SK-N-SH (cell line): ENCODE results near the gene UBAC2. TPM values are rescaled to one million over a fixed set of nuclear protein-coding genes. Genes with fewer than 3 reads are reported as not detected.

Source experiments
- CTCF ChIA-PET: fragments of 300-600, 350-600 bp; formaldehyde crosslinking; extraction: SDS; loops from one replicate; lab custom pipeline; 2021; lab: Yijun Ruan, JAX
- POLR2A ChIA-PET: fragments of 350-600 bp; sonication (Branson Sonifier 250); formaldehyde crosslinking; extraction: SDS; loops from one replicate; lab custom pipeline; 2020; ENCODE audit warnings: antibody characterized with exemption, inconsistent platforms; lab: Yijun Ruan, JAX
- DNase-seq: peaks from one replicate; pipeline ENCODE4 v3.0.0; 2012
- H2AFZ ChIP-seq: fragments of 200-600 bp; sonication (generic); 2 replicates; pipeline ENCODE4 v1.8.1; 2016; ENCODE audit warnings: antibody characterized with exemption, mild to moderate bottlenecking, low read depth
- H3F3A ChIP-seq: fragments of 200-600 bp; sonication (generic); replicated peaks from 2 replicates; pipeline ENCODE3; 2016; ENCODE audit warnings: antibody characterized with exemption, mild to moderate bottlenecking; ENCODE audit not compliant: insufficient read depth
- H3K27ac ChIP-seq, 2 experiments: fragments of 200-500 bp in 1 of 2; fragments of 200-600 bp in 1 of 2; sonication (Bioruptor generic) in 1 of 2; sonication (generic), shearing (Covaris generic) in 1 of 2; 2 replicates each; pipeline versions ENCODE4 v1.5.1 to v1.6.1; 2014 to 2016; ENCODE audit warnings: low read depth in 2 of 2, inconsistent platforms in 1 of 2, low read length in 1 of 2, mild to moderate bottlenecking in 1 of 2, mixed read lengths in 1 of 2
- H3K27me3 ChIP-seq: fragments of 200-600 bp; sonication (generic), shearing (Covaris generic); 2 replicates; pipeline ENCODE4 v1.6.1; 2016; ENCODE audit warnings: mixed run types; ENCODE audit not compliant: insufficient read depth
- H3K36me3 ChIP-seq, 2 experiments: fragments of 200-500 bp in 1 of 2; fragments of 200-600 bp in 1 of 2; sonication (Bioruptor generic) in 1 of 2; sonication (generic) in 1 of 2; replicated peaks in 1 of 2; 2 replicates each; pipeline versions ENCODE3 to v1.5.1; 2014 to 2016; ENCODE audit warnings: low read length in 1 of 2, mild to moderate bottlenecking in 1 of 2; ENCODE audit not compliant: insufficient read depth in 2 of 2, control insufficient read depth in 1 of 2
- H3K4me1 ChIP-seq, 2 experiments: fragments of 200-500 bp in 1 of 2; fragments of 200-600 bp in 1 of 2; sonication (Bioruptor generic) in 1 of 2; sonication (generic), shearing (Covaris generic) in 1 of 2; 2 replicates each; pipeline versions ENCODE4 v1.5.1 to v1.6.1; 2014 to 2016; ENCODE audit warnings: low read depth in 1 of 2, low read length in 1 of 2, mixed run types in 1 of 2; ENCODE audit not compliant: insufficient read depth in 2 of 2, control insufficient read depth in 1 of 2
- H3K4me2 ChIP-seq: fragments of 200-600 bp; sonication (generic), shearing (Covaris generic); 2 replicates; pipeline ENCODE4 v1.6.1; 2017; ENCODE audit warnings: mixed run types
- H3K4me3 ChIP-seq, 2 experiments: fragments of 200-500 bp in 1 of 2; fragments of 200-600 bp in 1 of 2; sonication (Bioruptor generic) in 1 of 2; sonication (generic), shearing (Covaris generic) in 1 of 2; 2 replicates each; pipeline versions ENCODE4 v1.5.1 to v1.8.1; 2014 to 2016; ENCODE audit warnings: low read depth in 2 of 2, inconsistent platforms in 1 of 2, low read length in 1 of 2, mild to moderate bottlenecking in 1 of 2, mixed read lengths in 1 of 2, moderate library complexity in 1 of 2
- H3K79me2 ChIP-seq: fragments of 200-600 bp; sonication (generic); 2 replicates; pipeline ENCODE4 v1.8.1; 2017; ENCODE audit warnings: mild to moderate bottlenecking; ENCODE audit not compliant: insufficient read depth
- H3K9ac ChIP-seq: fragments of 200-600 bp; sonication (generic); 2 replicates; pipeline ENCODE4 v1.6.1; 2017; ENCODE audit warnings: mixed run types
- H3K9me2 ChIP-seq: fragments of 200-600 bp; sonication (generic); 2 replicates; pipeline ENCODE4 v1.6.1; 2017; ENCODE audit warnings: mixed run types
- H3K9me3 ChIP-seq: fragments of 200-600 bp; sonication (generic); 2 replicates; pipeline ENCODE4 v1.6.1; 2017; ENCODE audit warnings: mixed run types, mild to moderate bottlenecking, moderate library complexity
- H4K20me1 ChIP-seq: fragments of 200-600 bp; sonication (generic); 2 replicates; pipeline ENCODE4 v1.6.1; 2017; ENCODE audit warnings: mild to moderate bottlenecking, mixed run types; ENCODE audit not compliant: insufficient read depth
- ELF1 ChIP-seq: IDR thresholded peaks from 2 replicates; pipeline ENCODE4 v1.4.0; 2012
- EP300 ChIP-seq, 2 experiments: IDR thresholded peaks; 2 replicates each; pipeline versions ENCODE4 v1.4.0 to v1.6.1; 2012; ENCODE audit warnings: borderline replicate concordance in 1 of 2, low read depth in 1 of 2, low read length in 1 of 2
- FOSL2 ChIP-seq: IDR thresholded peaks from 2 replicates; pipeline ENCODE4 v1.4.0; 2012; ENCODE audit warnings: low read depth, mild to moderate bottlenecking, moderate library complexity, borderline replicate concordance
- FOXJ3 ChIP-seq: sonication (generic); formaldehyde crosslinking; IDR thresholded peaks from 2 replicates; pipeline ENCODE4 v1.5.1; 2020; ENCODE audit warnings: mild to moderate bottlenecking, missing genetic modification reagents
- FOXM1 ChIP-seq: IDR thresholded peaks from 2 replicates; pipeline ENCODE4 v1.4.0; 2012; ENCODE audit warnings: low read depth, mild to moderate bottlenecking
- GABPA ChIP-seq: IDR thresholded peaks from 2 replicates; pipeline ENCODE4 v1.4.0; 2012; ENCODE audit warnings: low read depth, mild to moderate bottlenecking
- GATA2 ChIP-seq: sonication (generic); formaldehyde crosslinking; IDR thresholded peaks from 2 replicates; pipeline ENCODE4 v1.5.0; 2020; ENCODE audit warnings: mild to moderate bottlenecking, missing genetic modification reagents
- JUND ChIP-seq: IDR thresholded peaks from 2 replicates; pipeline ENCODE4 v1.4.0; 2012
- MXI1 ChIP-seq: IDR thresholded peaks from 2 replicates; pipeline ENCODE4 v1.6.1; 2012; ENCODE audit warnings: mild to moderate bottlenecking, low read depth, low read length, improper control_type of control experiment
- NFIC ChIP-seq: IDR thresholded peaks from 2 replicates; pipeline ENCODE4 v1.4.0; 2012; ENCODE audit warnings: borderline replicate concordance
- NRF1 ChIP-seq: IDR thresholded peaks from 2 replicates; pipeline ENCODE4 v1.6.1; 2012; ENCODE audit warnings: low read depth, mild to moderate bottlenecking, low read length
- POLR2AphosphoS5 ChIP-seq: IDR thresholded peaks from 2 replicates; pipeline ENCODE4 v1.6.1; 2012; ENCODE audit warnings: low read depth, low read length
- RAD21 ChIP-seq: IDR thresholded peaks from 2 replicates; pipeline ENCODE4 v1.6.1; 2012; ENCODE audit warnings: mild to moderate bottlenecking, low read length
- RCOR1 ChIP-seq: fragments of 150-350 bp; IDR thresholded peaks from 2 replicates; pipeline ENCODE4 v1.6.1; 2017; ENCODE audit warnings: antibody characterized with exemption, low read length
- RXRA ChIP-seq: IDR thresholded peaks from 2 replicates; pipeline ENCODE4 v1.4.0; 2012; ENCODE audit warnings: low read depth, mild to moderate bottlenecking, borderline replicate concordance
- SIN3A ChIP-seq: IDR thresholded peaks from 2 replicates; pipeline ENCODE4 v1.6.1; 2012; ENCODE audit warnings: low read depth, mild to moderate bottlenecking, low read length, moderate library complexity, borderline replicate concordance
- TAF1 ChIP-seq: IDR thresholded peaks from 2 replicates; pipeline ENCODE4 v1.6.1; 2012; ENCODE audit warnings: low read depth, mild to moderate bottlenecking, low read length, moderate library complexity, borderline replicate concordance
- TCF12 ChIP-seq: IDR thresholded peaks from 2 replicates; pipeline ENCODE4 v1.4.0; 2012
- TEAD4 ChIP-seq: IDR thresholded peaks from 2 replicates; pipeline ENCODE4 v1.4.0; 2012; ENCODE audit warnings: mild to moderate bottlenecking, borderline replicate concordance; ENCODE audit not compliant: insufficient read depth
- YY1 ChIP-seq: IDR thresholded peaks from 2 replicates; pipeline ENCODE4 v1.4.0; 2012; ENCODE audit warnings: low read depth, mild to moderate bottlenecking
- WGBS: methylation state at CpG from one replicate; pipeline ENCODE4 v1.1.6; 2017; ENCODE audit warnings: low lambda C conversion rate; 5-methylcytosine and 5-hydroxymethylcytosine counted together
- polyA plus RNA-seq, 3 experiments: library from polyadenylated mRNA; depleted of rRNA; stranded (reverse); fragments of >200 nt; gene quantifications; 2 replicates each; pipeline ENCODE4 v1.2.3, GENCODE V29; 2012
- TF ChIP-seq, protein P1 (sequence below): IDR thresholded peaks from 2 replicates; pipeline ENCODE4; 2012
- TF ChIP-seq, protein P2 (sequence below): IDR thresholded peaks from 2 replicates; pipeline ENCODE4 v1.4.0; 2012; ENCODE audit warnings: low read depth, borderline replicate concordance
- TF ChIP-seq, protein P3 (sequence below): fragments of 150-350 bp; IDR thresholded peaks from 2 replicates; pipeline ENCODE4 v1.6.1; 2017; ENCODE audit warnings: antibody characterized with exemption, low read length, low read depth, borderline replicate concordance
- TF ChIP-seq, protein P4 (sequence below): fragments of 200-600 bp; sonication (generic); IDR thresholded peaks from 2 replicates; pipeline ENCODE4 v1.6.1; 2017; ENCODE audit warnings: antibody characterized with exemption, mild to moderate bottlenecking, moderate library complexity
- TF ChIP-seq, protein P5 (sequence below): IDR thresholded peaks from 2 replicates; pipeline ENCODE4 v1.4.0; 2012; ENCODE audit warnings: low read depth
- TF ChIP-seq, protein P6 (sequence below): fragments of 150-350 bp; IDR thresholded peaks from 2 replicates; pipeline ENCODE4 v1.6.1; 2016; ENCODE audit warnings: mild to moderate bottlenecking, low read depth, low read length

The UBAC2 gene
- polyA plus RNA-seq, 1 of the 3 experiments (the other 2 are of a cell fraction): 79.0 TPM

DNA sequence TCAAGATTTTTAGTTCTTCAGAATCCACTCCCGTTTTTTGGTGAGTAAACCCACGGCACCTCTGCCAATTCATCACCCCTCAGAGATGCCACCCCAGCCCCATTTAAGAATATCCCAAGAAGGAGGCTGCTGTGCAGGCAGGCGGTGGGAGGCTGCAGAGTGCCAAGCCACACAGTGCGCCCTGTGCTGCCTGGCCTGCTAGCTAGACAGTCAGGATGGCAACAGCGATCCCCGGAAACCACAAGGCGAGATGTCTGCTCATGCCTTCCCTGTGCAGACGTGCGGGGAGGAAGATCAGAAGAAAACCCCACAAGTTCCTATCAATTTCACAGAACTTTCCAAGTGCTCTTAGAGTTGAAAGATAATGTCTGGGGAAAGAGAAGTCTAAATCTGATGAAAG lies 171.3 kb downstream of the UBAC2 start:
- 97% methylated on average over 9 of the region's 9 CpGs for WGBS

DNA sequence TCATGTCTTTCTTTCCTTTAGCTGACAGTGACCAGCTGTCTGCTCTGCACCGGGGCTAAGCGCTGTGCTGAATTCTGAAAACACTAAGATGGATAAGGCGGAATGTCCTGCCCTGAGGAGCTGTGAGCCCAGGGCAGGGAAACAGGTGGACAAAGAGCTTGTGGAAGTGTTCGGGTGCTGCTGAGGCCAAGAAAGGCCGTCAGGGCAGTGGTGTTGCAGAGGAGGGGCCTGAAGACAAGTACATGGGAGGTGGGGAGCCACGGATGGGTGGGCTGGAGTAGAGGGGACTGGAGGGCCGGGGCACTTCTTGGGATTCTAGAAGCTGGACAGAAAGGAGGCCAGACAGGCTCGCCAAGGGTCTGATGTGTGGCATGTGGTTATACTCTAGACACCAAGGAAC lies 172.8 kb downstream of the UBAC2 start:
- whole genome bisulfite sequencing: 96% methylated on average over 8 of the region's 8 CpGs
- Histone ChIP-seq H3F3A (no peaks in the 10 kb centered on the region), H4K20me1 (no peaks in the 10 kb centered on the region), H2AFZ (no peak overlapping the region), H3K9me3 (no peaks in the 10 kb centered on the region), H3K27me3 (no peaks in the 10 kb centered on the region), H3K4me1 (no peaks in the 10 kb centered on the region), H3K4me2 (no peak overlapping the region), H3K36me3 (peaks cover 9 to 21% of the 10 kb centered on the region in 2 experiments), H3K9me2 (no peaks in the 10 kb centered on the region), H3K27ac (no peak overlapping the region), H3K79me2 (no peaks in the 10 kb centered on the region), H3K4me3 (no peak overlapping the region), H3K9ac (no peak overlapping the region)
- ChIA-PET CTCF (interaction anchor here (1.0 to 2.0 kb wide), 2 partner anchors 11 to 63 kb away, joined by 3 to 7 read pairs; no protein-coding TSS in a partner anchor), POLR2A (interaction anchor here (1.2 kb wide), 1 partner anchor 32 kb away, joined by 4 read pairs; no protein-coding TSS in a partner anchor)
- no peak for DNase-seq
- TF ChIP-seq, protein P1, sequence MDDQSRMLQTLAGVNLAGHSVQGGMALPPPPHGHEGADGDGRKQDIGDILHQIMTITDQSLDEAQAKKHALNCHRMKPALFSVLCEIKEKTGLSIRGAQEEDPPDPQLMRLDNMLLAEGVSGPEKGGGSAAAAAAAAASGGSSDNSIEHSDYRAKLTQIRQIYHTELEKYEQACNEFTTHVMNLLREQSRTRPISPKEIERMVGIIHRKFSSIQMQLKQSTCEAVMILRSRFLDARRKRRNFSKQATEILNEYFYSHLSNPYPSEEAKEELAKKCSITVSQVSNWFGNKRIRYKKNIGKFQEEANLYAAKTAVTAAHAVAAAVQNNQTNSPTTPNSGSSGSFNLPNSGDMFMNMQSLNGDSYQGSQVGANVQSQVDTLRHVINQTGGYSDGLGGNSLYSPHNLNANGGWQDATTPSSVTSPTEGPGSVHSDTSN: no peak
- no peak for TF ChIP-seq NRF1
- TF ChIP-seq RCOR1: no peak
- no peak for TF ChIP-seq POLR2AphosphoS5
- TF ChIP-seq, protein P2, sequence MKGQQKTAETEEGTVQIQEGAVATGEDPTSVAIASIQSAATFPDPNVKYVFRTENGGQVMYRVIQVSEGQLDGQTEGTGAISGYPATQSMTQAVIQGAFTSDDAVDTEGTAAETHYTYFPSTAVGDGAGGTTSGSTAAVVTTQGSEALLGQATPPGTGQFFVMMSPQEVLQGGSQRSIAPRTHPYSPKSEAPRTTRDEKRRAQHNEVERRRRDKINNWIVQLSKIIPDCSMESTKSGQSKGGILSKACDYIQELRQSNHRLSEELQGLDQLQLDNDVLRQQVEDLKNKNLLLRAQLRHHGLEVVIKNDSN: no peak
- TF ChIP-seq RAD21: no peak
- TF ChIP-seq FOXM1: no peak
- no peak for TF ChIP-seq YY1
- no peak for TF ChIP-seq JUND
- TF ChIP-seq, protein P3, sequence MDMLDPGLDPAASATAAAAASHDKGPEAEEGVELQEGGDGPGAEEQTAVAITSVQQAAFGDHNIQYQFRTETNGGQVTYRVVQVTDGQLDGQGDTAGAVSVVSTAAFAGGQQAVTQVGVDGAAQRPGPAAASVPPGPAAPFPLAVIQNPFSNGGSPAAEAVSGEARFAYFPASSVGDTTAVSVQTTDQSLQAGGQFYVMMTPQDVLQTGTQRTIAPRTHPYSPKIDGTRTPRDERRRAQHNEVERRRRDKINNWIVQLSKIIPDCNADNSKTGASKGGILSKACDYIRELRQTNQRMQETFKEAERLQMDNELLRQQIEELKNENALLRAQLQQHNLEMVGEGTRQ: no peak
- TF ChIP-seq GABPA: no peak
- no peak for TF ChIP-seq TAF1
- no peak for TF ChIP-seq ELF1
- TF ChIP-seq FOSL2: no peak

More for the DNA sequence above, 171.3 kb downstream of the UBAC2 start:
- Histone ChIP-seq H3K4me3 (no peak overlapping the region), H4K20me1 (no peaks in the 10 kb centered on the region), H3K27me3 (no peaks in the 10 kb centered on the region), H3K36me3 (peaks cover 5 to 23% of the 10 kb centered on the region in 2 experiments), H3K9me2 (no peaks in the 10 kb centered on the region), H3F3A (no peaks in the 10 kb centered on the region), H2AFZ (no peak overlapping the region), H3K4me1 (peaks cover 0 to 4% of the 10 kb centered on the region in 2 experiments; a peak in 1 of 4 replicates), H3K4me2 (no peak overlapping the region), H3K9ac (no peak overlapping the region), H3K9me3 (no peaks in the 10 kb centered on the region), H3K79me2 (no peaks in the 10 kb centered on the region), H3K27ac (no peak overlapping the region)
- ChIA-PET POLR2A (no interaction called here), CTCF (interaction anchor here (2.0 kb wide), 1 partner anchor 65 kb away, joined by 7 read pairs; no protein-coding TSS in a partner anchor)
- TF ChIP-seq MXI1 (no peak), TCF12 (no peak), FOXJ3 (no peak), EP300 (IDR thresholded peaks at IDR 0.05; ENCODE audit: borderline replicate concordance in 1 of 2, low read depth in 1 of 2, low read length in 1 of 2) (no peak), RXRA (no peak), SIN3A (no peak), TEAD4 (no peak), TAF1 (no peak), GATA2 (CRISPR knock-in tag) (no peak), ELF1 (no peak), GABPA (no peak), FOXM1 (no peak), POLR2AphosphoS5 (no peak), NFIC (no peak)
- TF ChIP-seq, protein P4, sequence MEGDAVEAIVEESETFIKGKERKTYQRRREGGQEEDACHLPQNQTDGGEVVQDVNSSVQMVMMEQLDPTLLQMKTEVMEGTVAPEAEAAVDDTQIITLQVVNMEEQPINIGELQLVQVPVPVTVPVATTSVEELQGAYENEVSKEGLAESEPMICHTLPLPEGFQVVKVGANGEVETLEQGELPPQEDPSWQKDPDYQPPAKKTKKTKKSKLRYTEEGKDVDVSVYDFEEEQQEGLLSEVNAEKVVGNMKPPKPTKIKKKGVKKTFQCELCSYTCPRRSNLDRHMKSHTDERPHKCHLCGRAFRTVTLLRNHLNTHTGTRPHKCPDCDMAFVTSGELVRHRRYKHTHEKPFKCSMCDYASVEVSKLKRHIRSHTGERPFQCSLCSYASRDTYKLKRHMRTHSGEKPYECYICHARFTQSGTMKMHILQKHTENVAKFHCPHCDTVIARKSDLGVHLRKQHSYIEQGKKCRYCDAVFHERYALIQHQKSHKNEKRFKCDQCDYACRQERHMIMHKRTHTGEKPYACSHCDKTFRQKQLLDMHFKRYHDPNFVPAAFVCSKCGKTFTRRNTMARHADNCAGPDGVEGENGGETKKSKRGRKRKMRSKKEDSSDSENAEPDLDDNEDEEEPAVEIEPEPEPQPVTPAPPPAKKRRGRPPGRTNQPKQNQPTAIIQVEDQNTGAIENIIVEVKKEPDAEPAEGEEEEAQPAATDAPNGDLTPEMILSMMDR: no peak
- TF ChIP-seq, protein P5, sequence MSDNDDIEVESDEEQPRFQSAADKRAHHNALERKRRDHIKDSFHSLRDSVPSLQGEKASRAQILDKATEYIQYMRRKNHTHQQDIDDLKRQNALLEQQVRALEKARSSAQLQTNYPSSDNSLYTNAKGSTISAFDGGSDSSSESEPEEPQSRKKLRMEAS: no peak
- TF ChIP-seq, protein P6, sequence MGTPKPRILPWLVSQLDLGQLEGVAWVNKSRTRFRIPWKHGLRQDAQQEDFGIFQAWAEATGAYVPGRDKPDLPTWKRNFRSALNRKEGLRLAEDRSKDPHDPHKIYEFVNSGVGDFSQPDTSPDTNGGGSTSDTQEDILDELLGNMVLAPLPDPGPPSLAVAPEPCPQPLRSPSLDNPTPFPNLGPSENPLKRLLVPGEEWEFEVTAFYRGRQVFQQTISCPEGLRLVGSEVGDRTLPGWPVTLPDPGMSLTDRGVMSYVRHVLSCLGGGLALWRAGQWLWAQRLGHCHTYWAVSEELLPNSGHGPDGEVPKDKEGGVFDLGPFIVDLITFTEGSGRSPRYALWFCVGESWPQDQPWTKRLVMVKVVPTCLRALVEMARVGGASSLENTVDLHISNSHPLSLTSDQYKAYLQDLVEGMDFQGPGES: no peak
- DNase-seq: no peak
